Measurements from ENCODE around the gene MCC.

The MCC gene

DNA sequence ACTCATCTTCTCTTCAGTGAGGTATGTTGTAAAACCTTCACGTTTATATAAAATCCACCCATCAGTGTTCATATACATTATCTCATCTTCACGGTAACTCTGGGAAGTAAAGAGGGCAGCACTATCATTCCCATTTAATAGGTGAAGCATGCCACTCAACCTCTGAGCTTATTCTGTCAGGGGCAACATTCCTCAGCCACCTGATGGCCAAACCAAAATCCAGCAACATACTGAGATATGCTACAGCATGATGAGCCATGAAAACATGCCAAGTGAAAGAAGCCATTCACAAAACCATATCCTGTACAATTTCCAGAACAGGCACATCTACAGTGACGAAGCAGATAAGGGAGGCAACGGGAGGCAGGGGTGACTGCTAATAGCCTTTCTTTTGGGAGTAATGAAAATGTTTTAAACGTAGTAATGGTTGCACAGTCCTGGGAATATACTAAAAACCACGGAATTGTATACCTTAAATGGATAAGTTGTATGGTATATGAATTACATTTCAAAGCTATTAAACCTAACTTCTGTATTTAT is 220.8 kb downstream of the MCC start:
- TF ChIP-seq POLR2AphosphoS5 (IDR thresholded peaks at IDR 0.05; ENCODE audit: low read depth, low read length) (no peak), SIN3A (IDR thresholded peaks at IDR 0.05; ENCODE audit: borderline replicate concordance, insufficient read depth, low read length) (no peak), FOXP2 (optimal IDR thresholded peaks at IDR 0.05; ENCODE audit: borderline replicate concordance, extremely low read depth, extremely low read length, insufficient read depth) (no peak), TAF1 (IDR thresholded peaks at IDR 0.05; ENCODE audit: borderline replicate concordance, insufficient read depth, low read length) (no peak)
- TF ChIP-seq, protein P1, sequence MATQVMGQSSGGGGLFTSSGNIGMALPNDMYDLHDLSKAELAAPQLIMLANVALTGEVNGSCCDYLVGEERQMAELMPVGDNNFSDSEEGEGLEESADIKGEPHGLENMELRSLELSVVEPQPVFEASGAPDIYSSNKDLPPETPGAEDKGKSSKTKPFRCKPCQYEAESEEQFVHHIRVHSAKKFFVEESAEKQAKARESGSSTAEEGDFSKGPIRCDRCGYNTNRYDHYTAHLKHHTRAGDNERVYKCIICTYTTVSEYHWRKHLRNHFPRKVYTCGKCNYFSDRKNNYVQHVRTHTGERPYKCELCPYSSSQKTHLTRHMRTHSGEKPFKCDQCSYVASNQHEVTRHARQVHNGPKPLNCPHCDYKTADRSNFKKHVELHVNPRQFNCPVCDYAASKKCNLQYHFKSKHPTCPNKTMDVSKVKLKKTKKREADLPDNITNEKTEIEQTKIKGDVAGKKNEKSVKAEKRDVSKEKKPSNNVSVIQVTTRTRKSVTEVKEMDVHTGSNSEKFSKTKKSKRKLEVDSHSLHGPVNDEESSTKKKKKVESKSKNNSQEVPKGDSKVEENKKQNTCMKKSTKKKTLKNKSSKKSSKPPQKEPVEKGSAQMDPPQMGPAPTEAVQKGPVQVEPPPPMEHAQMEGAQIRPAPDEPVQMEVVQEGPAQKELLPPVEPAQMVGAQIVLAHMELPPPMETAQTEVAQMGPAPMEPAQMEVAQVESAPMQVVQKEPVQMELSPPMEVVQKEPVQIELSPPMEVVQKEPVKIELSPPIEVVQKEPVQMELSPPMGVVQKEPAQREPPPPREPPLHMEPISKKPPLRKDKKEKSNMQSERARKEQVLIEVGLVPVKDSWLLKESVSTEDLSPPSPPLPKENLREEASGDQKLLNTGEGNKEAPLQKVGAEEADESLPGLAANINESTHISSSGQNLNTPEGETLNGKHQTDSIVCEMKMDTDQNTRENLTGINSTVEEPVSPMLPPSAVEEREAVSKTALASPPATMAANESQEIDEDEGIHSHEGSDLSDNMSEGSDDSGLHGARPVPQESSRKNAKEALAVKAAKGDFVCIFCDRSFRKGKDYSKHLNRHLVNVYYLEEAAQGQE (IDR thresholded peaks at IDR 0.05; ENCODE audit: insufficient read depth in 1 of 2, low read depth in 2 of 2, low read length in 2 of 2): no peak

DNA sequence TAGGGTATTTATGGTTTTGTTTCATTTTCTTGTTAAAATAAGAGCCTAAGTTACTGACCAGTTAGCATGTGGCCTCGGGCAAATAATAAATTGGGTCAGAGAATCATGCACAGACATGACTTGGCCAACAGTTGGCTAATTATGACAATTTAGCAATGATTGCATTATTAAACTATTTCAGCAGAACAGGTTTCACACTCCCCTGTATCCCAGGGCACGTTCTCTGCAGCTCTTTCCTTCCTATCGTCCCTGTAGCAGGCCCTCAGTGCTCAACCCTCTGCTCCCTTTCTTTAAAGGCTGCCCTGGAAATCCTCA is 221.4 kb downstream of the MCC start:
- TF ChIP-seq SIN3A (IDR thresholded peaks at IDR 0.05; ENCODE audit: borderline replicate concordance, insufficient read depth, low read length): no peak
- TF ChIP-seq TAF1 (IDR thresholded peaks at IDR 0.05; ENCODE audit: borderline replicate concordance, insufficient read depth, low read length): no peak
- no peak for TF ChIP-seq FOXP2 (optimal IDR thresholded peaks at IDR 0.05; ENCODE audit: borderline replicate concordance, extremely low read depth, extremely low read length, insufficient read depth)
- TF ChIP-seq POLR2AphosphoS5 (IDR thresholded peaks at IDR 0.05; ENCODE audit: low read depth, low read length): no peak

DNA sequence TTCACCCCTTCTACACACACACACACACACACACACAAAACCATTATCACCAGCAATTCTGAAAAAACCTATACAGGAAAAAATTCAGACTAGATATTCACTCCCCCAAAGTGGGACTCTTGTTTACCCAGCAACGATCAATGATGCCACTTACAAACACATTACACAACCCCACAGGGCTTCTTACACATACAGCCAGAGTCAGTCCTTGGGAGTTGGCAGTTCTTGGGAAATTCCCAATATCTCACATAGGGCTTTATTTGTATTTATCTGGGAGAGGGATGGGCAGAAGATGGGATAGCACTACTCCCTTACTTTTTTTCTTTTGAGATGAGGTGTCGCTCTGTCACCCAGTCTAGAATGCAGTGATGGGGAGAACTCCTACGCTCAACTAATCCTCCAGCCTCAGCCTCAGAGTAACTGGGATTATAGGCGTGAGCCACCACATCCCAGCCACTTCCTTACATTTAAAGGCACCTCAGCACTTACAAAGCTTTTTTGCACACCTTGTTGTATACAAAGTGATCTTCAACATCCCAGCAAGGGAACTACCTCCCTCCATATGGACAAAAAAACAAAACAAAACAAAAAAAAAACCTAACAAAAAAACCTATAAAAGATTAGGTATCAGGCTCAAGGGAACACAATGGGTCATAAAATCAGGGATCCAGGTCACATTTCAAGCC is 221.9 kb downstream of the MCC start:
- no peak for TF ChIP-seq SIN3A (IDR thresholded peaks at IDR 0.05; ENCODE audit: borderline replicate concordance, insufficient read depth, low read length)

DNA sequence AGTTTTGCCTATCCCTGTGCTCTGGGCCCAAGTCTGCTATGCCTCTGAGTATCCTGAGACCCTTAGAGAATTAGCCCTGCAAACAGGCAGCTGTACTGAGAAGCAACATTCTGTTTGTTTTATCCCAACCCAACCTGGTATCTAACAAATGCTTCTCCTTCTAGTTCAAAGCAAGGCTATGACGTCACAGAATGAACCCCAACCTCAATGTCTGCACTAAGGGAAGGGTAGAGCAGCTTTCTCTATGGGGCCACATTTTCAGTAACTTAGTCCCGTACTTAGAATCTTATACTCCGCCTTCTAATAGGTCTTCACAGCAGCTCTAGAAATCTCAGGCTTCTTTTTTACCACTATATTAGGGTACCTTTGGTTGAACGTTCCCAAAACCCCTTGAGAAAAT is 223.1 kb downstream of the MCC start:
- no peak for TF ChIP-seq SIN3A (IDR thresholded peaks at IDR 0.05; ENCODE audit: borderline replicate concordance, insufficient read depth, low read length)
- TF ChIP-seq FOXP2 (optimal IDR thresholded peaks at IDR 0.05; ENCODE audit: borderline replicate concordance, extremely low read depth, extremely low read length, insufficient read depth): no peak
- TF ChIP-seq POLR2AphosphoS5 (IDR thresholded peaks at IDR 0.05; ENCODE audit: low read depth, low read length): no peak
- TF ChIP-seq TAF1 (IDR thresholded peaks at IDR 0.05; ENCODE audit: borderline replicate concordance, insufficient read depth, low read length): no peak
- TF ChIP-seq, protein P1 (IDR thresholded peaks at IDR 0.05; ENCODE audit: insufficient read depth in 1 of 2, low read depth in 2 of 2, low read length in 2 of 2): no peak

DNA sequence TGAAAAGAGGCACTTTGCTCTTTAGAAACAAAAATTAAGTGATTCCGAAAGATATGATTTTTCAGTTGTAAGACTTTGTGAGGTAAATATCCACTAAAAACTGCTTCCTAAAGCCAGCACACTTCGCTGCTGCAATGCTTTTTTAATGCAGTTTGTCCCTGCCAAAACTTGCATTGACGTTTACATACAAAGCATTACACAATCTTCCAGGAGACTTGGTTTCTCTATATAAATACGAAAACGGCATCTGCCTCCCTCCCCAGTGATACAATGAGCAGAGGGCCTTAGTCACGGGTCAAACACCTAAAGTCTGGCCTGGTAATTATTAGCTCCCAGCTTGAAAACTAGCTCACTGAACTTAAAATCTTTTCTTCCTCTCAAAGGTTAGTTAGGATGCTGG is 224.2 kb downstream of the MCC start:
- TF ChIP-seq TAF1 (IDR thresholded peaks at IDR 0.05; ENCODE audit: borderline replicate concordance, insufficient read depth, low read length) (no peak), FOXP2 (optimal IDR thresholded peaks at IDR 0.05; ENCODE audit: borderline replicate concordance, extremely low read depth, extremely low read length, insufficient read depth) (no peak), SIN3A (IDR thresholded peaks at IDR 0.05; ENCODE audit: borderline replicate concordance, insufficient read depth, low read length) (no peak), POLR2AphosphoS5 (IDR thresholded peaks at IDR 0.05; ENCODE audit: low read depth, low read length) (no peak)
- TF ChIP-seq, protein P1 (IDR thresholded peaks at IDR 0.05; ENCODE audit: insufficient read depth in 1 of 2, low read depth in 2 of 2, low read length in 2 of 2): no peak

DNA sequence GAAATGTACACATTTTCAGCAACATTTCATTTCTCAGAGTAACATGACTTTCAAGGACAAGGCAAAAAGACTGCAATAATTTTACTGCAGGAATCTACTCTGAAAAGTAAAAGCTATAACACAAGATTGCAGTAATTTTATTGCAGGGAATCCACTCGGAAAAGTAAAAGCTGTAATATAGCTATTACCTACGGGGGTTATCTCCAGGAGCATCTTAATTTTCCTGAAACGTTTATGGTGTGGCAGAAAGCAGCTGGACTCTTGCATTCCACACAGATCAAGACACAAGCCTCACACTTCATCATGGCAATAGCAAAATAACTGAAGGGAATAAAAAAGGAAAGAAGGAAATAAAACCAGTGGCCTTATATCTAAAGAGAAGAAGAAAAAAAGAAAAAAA is 224.7 kb downstream of the MCC start:
- TF ChIP-seq TAF1 (IDR thresholded peaks at IDR 0.05; ENCODE audit: borderline replicate concordance, insufficient read depth, low read length) (no peak), SIN3A (IDR thresholded peaks at IDR 0.05; ENCODE audit: borderline replicate concordance, insufficient read depth, low read length) (no peak), POLR2AphosphoS5 (IDR thresholded peaks at IDR 0.05; ENCODE audit: low read depth, low read length) (no peak), FOXP2 (optimal IDR thresholded peaks at IDR 0.05; ENCODE audit: borderline replicate concordance, extremely low read depth, extremely low read length, insufficient read depth) (no peak)
- TF ChIP-seq, protein P1 (IDR thresholded peaks at IDR 0.05; ENCODE audit: insufficient read depth in 1 of 2, low read depth in 2 of 2, low read length in 2 of 2): no peak
